ENCODE measurements around the gene CD48. TPM values are rescaled to one million over a fixed set of nuclear protein-coding genes. Genes with fewer than 3 reads are reported as not detected.

CD48 gene
- total RNA-seq, 1 experiment from 2014 or later, result 0.20 TPM

- ChIA-PET POLR2A (no interaction called here), RAD21 (ENCODE audit: low non-redundant PET in 1 of 2, low total read pairs in 2 of 2, uncharacterized antibody in 2 of 2, unreplicated experiment in 2 of 2) (no interaction called here), CTCF (no interaction called here)
- H3K36me3 ChIP-seq (ENCODE audit: control insufficient read depth in 1 of 2, insufficient read depth in 2 of 2, low read length in 2 of 2), result no peaks in the 10 kb centered on the region
- H3K4me1 ChIP-seq (ENCODE audit: control insufficient read depth in 1 of 2, insufficient read depth in 2 of 2, low read length in 2 of 2), result no peaks in the 10 kb centered on the region
- H3K79me2 ChIP-seq (ENCODE audit: insufficient read depth, low read length), result no peaks in the 10 kb centered on the region
- no peak for TF ChIP-seq FOSL1 (IDR thresholded peaks at IDR 0.05; ENCODE audit: low read depth)
- TF ChIP-seq, protein P1, sequence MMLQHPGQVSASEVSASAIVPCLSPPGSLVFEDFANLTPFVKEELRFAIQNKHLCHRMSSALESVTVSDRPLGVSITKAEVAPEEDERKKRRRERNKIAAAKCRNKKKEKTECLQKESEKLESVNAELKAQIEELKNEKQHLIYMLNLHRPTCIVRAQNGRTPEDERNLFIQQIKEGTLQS (IDR thresholded peaks at IDR 0.05), result no peak
- TF ChIP-seq CEBPB (IDR thresholded peaks at IDR 0.05; ENCODE audit: low read depth), result no peak
- TF ChIP-seq RAD21 (IDR thresholded peaks at IDR 0.05; ENCODE audit: low read depth), result no peak
- no peak for TF ChIP-seq YY1 (IDR thresholded peaks at IDR 0.05; ENCODE audit: extremely low read depth, insufficient replicate concordance, low read depth, low read length)
- TF ChIP-seq MAX (IDR thresholded peaks at IDR 0.05), result no peak
- no peak for TF ChIP-seq ELF1 (IDR thresholded peaks at IDR 0.05; ENCODE audit: borderline replicate concordance, low read depth)
- no peak for TF ChIP-seq TCF7L2 (IDR thresholded peaks at IDR 0.05; ENCODE audit: borderline replicate concordance, extremely low read depth, insufficient read depth, insufficient read length)
- TF ChIP-seq EZH2phosphoT487 (IDR thresholded peaks at IDR 0.05; ENCODE audit: borderline replicate concordance), result no peak
- no peak for TF ChIP-seq ZNF274 (IDR thresholded peaks at IDR 0.05; ENCODE audit: low read depth, low read length)
- no peak for TF ChIP-seq POLR2AphosphoS5 (IDR thresholded peaks at IDR 0.05; ENCODE audit: low read depth, low read length)
- no peak for TF ChIP-seq EZH2 (IDR thresholded peaks at IDR 0.05)
- no peak for TF ChIP-seq EGR1 (IDR thresholded peaks at IDR 0.05; ENCODE audit: low read depth)
- TF ChIP-seq, protein P2, sequence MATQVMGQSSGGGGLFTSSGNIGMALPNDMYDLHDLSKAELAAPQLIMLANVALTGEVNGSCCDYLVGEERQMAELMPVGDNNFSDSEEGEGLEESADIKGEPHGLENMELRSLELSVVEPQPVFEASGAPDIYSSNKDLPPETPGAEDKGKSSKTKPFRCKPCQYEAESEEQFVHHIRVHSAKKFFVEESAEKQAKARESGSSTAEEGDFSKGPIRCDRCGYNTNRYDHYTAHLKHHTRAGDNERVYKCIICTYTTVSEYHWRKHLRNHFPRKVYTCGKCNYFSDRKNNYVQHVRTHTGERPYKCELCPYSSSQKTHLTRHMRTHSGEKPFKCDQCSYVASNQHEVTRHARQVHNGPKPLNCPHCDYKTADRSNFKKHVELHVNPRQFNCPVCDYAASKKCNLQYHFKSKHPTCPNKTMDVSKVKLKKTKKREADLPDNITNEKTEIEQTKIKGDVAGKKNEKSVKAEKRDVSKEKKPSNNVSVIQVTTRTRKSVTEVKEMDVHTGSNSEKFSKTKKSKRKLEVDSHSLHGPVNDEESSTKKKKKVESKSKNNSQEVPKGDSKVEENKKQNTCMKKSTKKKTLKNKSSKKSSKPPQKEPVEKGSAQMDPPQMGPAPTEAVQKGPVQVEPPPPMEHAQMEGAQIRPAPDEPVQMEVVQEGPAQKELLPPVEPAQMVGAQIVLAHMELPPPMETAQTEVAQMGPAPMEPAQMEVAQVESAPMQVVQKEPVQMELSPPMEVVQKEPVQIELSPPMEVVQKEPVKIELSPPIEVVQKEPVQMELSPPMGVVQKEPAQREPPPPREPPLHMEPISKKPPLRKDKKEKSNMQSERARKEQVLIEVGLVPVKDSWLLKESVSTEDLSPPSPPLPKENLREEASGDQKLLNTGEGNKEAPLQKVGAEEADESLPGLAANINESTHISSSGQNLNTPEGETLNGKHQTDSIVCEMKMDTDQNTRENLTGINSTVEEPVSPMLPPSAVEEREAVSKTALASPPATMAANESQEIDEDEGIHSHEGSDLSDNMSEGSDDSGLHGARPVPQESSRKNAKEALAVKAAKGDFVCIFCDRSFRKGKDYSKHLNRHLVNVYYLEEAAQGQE (IDR thresholded peaks at IDR 0.05; ENCODE audit: low read depth), result no peak
- no peak for ATAC-seq
- H4K20me1 ChIP-seq (ENCODE audit: insufficient read depth), result no peaks in the 10 kb centered on the region
- intact Hi-C loops (cut with micrococcal nuclease), result no loop called here
- H3K27me3 ChIP-seq (ENCODE audit: insufficient read depth, low read length), result no peaks in the 10 kb centered on the region
- no peak for DNase-seq (ENCODE audit: low read depth, low spot score)
- no peaks in the 10 kb centered on the region for H3K9me3 ChIP-seq (ENCODE audit: control insufficient read depth in 1 of 2, insufficient read depth in 1 of 2, low read depth in 1 of 2, low read length in 2 of 2)
- H3K4me2 ChIP-seq (ENCODE audit: low read length), result no peak overlapping the region
- no TSS peak for BruUV-seq (replicated peaks)
- no peaks in the 10 kb centered on the region for H3K9me2 ChIP-seq (ENCODE audit: insufficient read depth)
- no peak overlapping the region for H2AFZ ChIP-seq (ENCODE audit: low read depth, low read length, poor library complexity, severe bottlenecking)
- H3K4me3 ChIP-seq (replicated peaks in 1 of 2; ENCODE audit: low read depth in 1 of 2, low read length in 2 of 2), result no peak overlapping the region
- no peak overlapping the region for H3K9ac ChIP-seq (ENCODE audit: low read length)
- H3K27ac ChIP-seq (ENCODE audit: low read depth, low read length), result no peak overlapping the region
Observed at GRCh38 chr1:160718210-160718609, 6.6 kb upstream of the CD48 start.
